ENCODE data around the gene COL19A1. TPM values are rescaled to one million over a fixed set of nuclear protein-coding genes. Genes with fewer than 3 reads are reported as not detected.

The COL19A1 gene
- polyA plus RNA-seq, 3 donors, result 2.4 to 3.7 (median 3.6) TPM

- no peak for DNase-seq
Observed at GRCh38 chr6:70221715-70222438, 355.5 kb downstream of the COL19A1 start.

GRCh38 chr6:70222439-70222749, 356.0 kb downstream of the COL19A1 start:
- no peak for DNase-seq

GRCh38 chr6:70225055-70225454, 358.7 kb downstream of the COL19A1 start:
- no peak for DNase-seq

- no peak for DNase-seq
Observed at GRCh38 chr6:70231311-70231710, 365.0 kb downstream of the COL19A1 start.

GRCh38 chr6:70234561-70235236, 368.3 kb downstream of the COL19A1 start:
- DNase-seq, result no peak

GRCh38 chr6:70236343-70236742, 370.0 kb downstream of the COL19A1 start:
- no peak for DNase-seq

- peak; percentile 19 for DNase-seq
Observed at GRCh38 chr6:70241031-70241430, 374.7 kb downstream of the COL19A1 start.

GRCh38 chr6:70241991-70242420, 375.6 kb downstream of the COL19A1 start:
- no peak for DNase-seq

- no peak for DNase-seq
Observed at GRCh38 chr6:70246118-70246517, 379.8 kb downstream of the COL19A1 start.

- no peak for DNase-seq
Observed at GRCh38 chr6:70252604-70253003, 386.2 kb downstream of the COL19A1 start.

GRCh38 chr6:70253923-70254322, 387.6 kb downstream of the COL19A1 start:
- no peak for DNase-seq

- DNase-seq, result no peak
Observed at GRCh38 chr6:70254784-70255183, 388.4 kb downstream of the COL19A1 start.

- DNase-seq, result no peak
Observed at GRCh38 chr6:70257768-70258273, 391.5 kb downstream of the COL19A1 start.

- DNase-seq, result no peak
Observed at GRCh38 chr6:70258483-70258882, 392.1 kb downstream of the COL19A1 start.

Other genes with a start within 250 kb of the COL19A1 start
- 100 to 1,000 TPM; 118 to 129 (median 118) TPM for gene LMBRD1, start 69.5 kb upstream of the COL19A1 start, polyA plus RNA-seq (ENCODE audit: insufficient read length in 3 of 3)